HepG2 (cell line): ENCODE measurements around the gene ZDHHC7. TPM values are rescaled to one million over a fixed set of nuclear protein-coding genes. Genes with fewer than 3 reads are reported as not detected.

Experiments used
- ATAC-seq: fragments of 200-7000 bp; cut with Tn5 transposase; 3 replicates; pipeline ENCODE4 v1.9.1; 2020; ENCODE audit warnings: mild to moderate bottlenecking, moderate library complexity
- BruUV-seq: library from RNA; stranded (reverse); fragments of 400-500 nt; replicated peaks from 2 replicates; lab custom pipeline; 2021; lab: Mats Ljungman, UMichigan
- CTCF ChIA-PET: fragments of 300-600 bp; formaldehyde crosslinking; extraction: SDS; loops from one replicate; lab custom pipeline; 2021; ENCODE audit warnings: low total read pairs, inconsistent platforms, low intra/inter-chr PET ratio; lab: Yijun Ruan, JAX
- POLR2A ChIA-PET: fragments of 350-600 bp; sonication (Branson Sonifier 250); formaldehyde crosslinking; loops from one replicate; lab custom pipeline; 2020; ENCODE audit warnings: antibody characterized with exemption, inconsistent platforms; lab: Yijun Ruan, JAX
- DNase-seq: peaks from one replicate; pipeline ENCODE4 v3.0.0-alpha.2; 2015; ENCODE audit warnings: low spot score
- FAIRE-seq: peaks from 3 replicates; lab custom pipeline; 2011; peaks lifted over from hg19 to GRCh38; lab: Jason Lieb, UNC
- H2AFZ ChIP-seq: one replicate; pipeline ENCODE4 v1.6.1; 2011; ENCODE audit warnings: low read length, inconsistent platforms
- H3K27ac ChIP-seq: fragments of 300-600 bp; 3 replicates; pipeline ENCODE4 v1.8.0; 2011; ENCODE audit warnings: mixed run types, mild to moderate bottlenecking, mixed read lengths, low read length, inconsistent platforms; ENCODE audit not compliant: insufficient read depth; ENCODE audit errors: extremely low read length
- H3K27me3 ChIP-seq, 2 experiments: fragments of 200-600 bp in 1 of 2; 2 replicates in 1 of 2; 3 replicates in 1 of 2; pipeline versions ENCODE4 v1.6.0 to v1.8.0; 2011; ENCODE audit warnings: low read length in 2 of 2, mild to moderate bottlenecking in 2 of 2, moderate library complexity in 2 of 2, inconsistent platforms in 1 of 2; ENCODE audit not compliant: insufficient read depth in 2 of 2, control insufficient read depth in 1 of 2
- H3K36me3 ChIP-seq, 2 experiments: fragments of 200-600 bp in 1 of 2; replicated peaks in 1 of 2; 2 replicates in 1 of 2; 3 replicates in 1 of 2; pipeline versions ENCODE4 v1.5.1 to v1.8.0; 2011; ENCODE audit warnings: low read length in 2 of 2, inconsistent platforms in 1 of 2; ENCODE audit not compliant: insufficient read depth in 2 of 2, control insufficient read depth in 1 of 2
- H3K4me1 ChIP-seq: 2 replicates; pipeline ENCODE4 v1.5.1; 2012; ENCODE audit warnings: low read length, inconsistent platforms; ENCODE audit not compliant: insufficient read depth
- H3K4me2 ChIP-seq: 2 replicates; pipeline ENCODE4 v1.6.0; 2011; ENCODE audit warnings: low read depth, low read length, inconsistent platforms
- H3K4me3 ChIP-seq, 3 experiments: fragments of 200-600 bp in 1 of 3; sonication (generic), shearing (Covaris generic) in 1 of 3; replicated peaks in 1 of 3; 2 replicates each; pipeline ENCODE4 v1.5.1; 2011 to 2016; ENCODE audit warnings: low read length in 3 of 3, inconsistent platforms in 2 of 3, low read depth in 2 of 3, mild to moderate bottlenecking in 2 of 3, control low read depth in 1 of 3, mixed read lengths in 1 of 3; ENCODE audit not compliant: insufficient read depth in 1 of 3
- H3K79me2 ChIP-seq: one replicate; pipeline ENCODE4 v1.6.1; 2011; ENCODE audit warnings: low read length, inconsistent platforms; ENCODE audit not compliant: insufficient read depth
- H3K9ac ChIP-seq: 2 replicates; pipeline ENCODE4 v1.6.0; 2011; ENCODE audit warnings: mild to moderate bottlenecking, low read depth, low read length, inconsistent platforms; ENCODE audit not compliant: insufficient read depth
- H3K9me3 ChIP-seq: 2 replicates; pipeline ENCODE4 v1.5.1; 2012; ENCODE audit warnings: mild to moderate bottlenecking, low read length
- H4K20me1 ChIP-seq: 2 replicates; pipeline ENCODE4 v1.6.0; 2011; ENCODE audit warnings: inconsistent platforms, mild to moderate bottlenecking, low read length, moderate library complexity; ENCODE audit not compliant: insufficient read depth
- ELF1 ChIP-seq: sonication (generic); formaldehyde crosslinking; IDR thresholded peaks from 2 replicates; pipeline ENCODE4 v1.4.0; 2020; ENCODE audit warnings: missing genetic modification reagents
- MAFF ChIP-seq: IDR thresholded peaks from 2 replicates; pipeline ENCODE4 v1.6.1; 2011; ENCODE audit warnings: low read depth, low read length, improper control_type of control experiment
- MAFK ChIP-seq, 2 experiments: IDR thresholded peaks in 1 of 2; conservative IDR thresholded peaks in 1 of 2; 2 replicates each; pipeline ENCODE4 v1.6.1; 2011; ENCODE audit warnings: improper control_type of control experiment in 2 of 2, low read length in 2 of 2
- SAFB2 ChIP-seq: sonication (generic); formaldehyde crosslinking; IDR thresholded peaks from 2 replicates; pipeline ENCODE4 v1.5.1; 2020; ENCODE audit warnings: missing genetic modification reagents, low read depth, mild to moderate bottlenecking, borderline replicate concordance
- SNRNP70 ChIP-seq: fragments of 200-400 bp; formaldehyde crosslinking; IDR thresholded peaks from 2 replicates; pipeline ENCODE4 v1.6.1; 2017; ENCODE audit warnings: mild to moderate bottlenecking, low read depth, low read length, moderate library complexity
- ZBTB42 ChIP-seq: sonication (generic); formaldehyde crosslinking; IDR thresholded peaks from 2 replicates; pipeline ENCODE4 v1.5.0; 2020; ENCODE audit warnings: mild to moderate bottlenecking, missing genetic modification reagents
- ZNF3 ChIP-seq: IDR thresholded peaks from 2 replicates; pipeline ENCODE4 v1.7.0; 2017; ENCODE audit warnings: inconsistent platforms
- ZNF318 ChIP-seq: sonication (generic); formaldehyde crosslinking; IDR thresholded peaks from 2 replicates; pipeline ENCODE4 v1.4.0; 2020; ENCODE audit warnings: mild to moderate bottlenecking, missing genetic modification reagents
- ZNF414 ChIP-seq: sonication (generic); formaldehyde crosslinking; IDR thresholded peaks from 2 replicates; pipeline ENCODE4 v1.5.0; 2020; ENCODE audit warnings: missing genetic modification reagents
- WGBS: methylation state at CpG from one replicate; pipeline ENCODE4 v1.1.6; 2017; ENCODE audit warnings: low lambda C conversion rate; 5-methylcytosine and 5-hydroxymethylcytosine counted together
- in situ Hi-C: cut with HindIII; loops from 2 replicates; pipeline ENCODE4 v1.10.0; 2017; ENCODE audit warnings: low pct_unique_long_range_greater_than_20kb; ENCODE audit not compliant: extremely low pct_ligation_motif_present
- intact Hi-C: fragments of 100-400 bp; cut with micrococcal nuclease; formaldehyde crosslinking; loops from one replicate; pipeline ENCODE4 v1.10.0; 2022; ENCODE audit not compliant: unreplicated experiment
- polyA plus RNA-seq, 8 experiments: library from polyadenylated mRNA; depleted of rRNA in 3 of 8; stranded (reverse) in 7 of 8; unstranded in 1 of 8; fragments of >200 nt; fragmentation: Illumina TruSeq in 4 of 8; extraction: Trizol in 4 of 8; gene quantifications; 2 replicates each; pipeline versions ENCODE4 v1.2.1 to v1.2.3, GENCODE V29; 2011 to 2016; ENCODE audit warnings: low read depth in 4 of 8, missing spikeins in 1 of 8, mixed read lengths in 1 of 8; ENCODE audit not compliant: insufficient read depth in 1 of 8
- total RNA-seq, 5 experiments: library from RNA; depleted of rRNA; stranded (reverse); fragments of >200 nt; fragmentation: Illumina TruSeq; extraction: Trizol; gene quantifications; 2 replicates each; pipeline ENCODE4 v1.2.3, GENCODE V29; 2016; ENCODE audit warnings: low read depth in 1 of 5

The ZDHHC7 gene
- total and polyA plus RNA-seq, 2 of the 13 experiments (the other 11 are each of a cell fraction or from before 2014, with no cell fraction given): 46.8 to 67.6 TPM

GRCh38 chr16:84993926-84994325 lies 17.4 kb downstream of the ZDHHC7 start (continued):
- TF ChIP-seq ZNF414 (CRISPR knock-in tag): 0 out of 2 replicates have a peak, but pooled peaks have one; percentile 12

GRCh38 chr16:84992717-84993075 lies 18.6 kb downstream of the ZDHHC7 start:
- no peak overlapping the region for H3K4me2 ChIP-seq
- ChIA-PET POLR2A (no interaction called here), CTCF (no interaction called here)
- WGBS: 100% methylated on average over 3 of the region's 3 CpGs
- peaks cover 32 to 71% of the 10 kb centered on the region in 2 experiments for H3K36me3 ChIP-seq
- no TSS peak for BruUV-seq
- intact Hi-C loops: no loop called here
- H4K20me1 ChIP-seq: no peaks in the 10 kb centered on the region
- H2AFZ ChIP-seq: no peak overlapping the region
- FAIRE-seq: no peak
- H3K79me2 ChIP-seq: peaks cover 43% of the 10 kb centered on the region
- no peak for DNase-seq
- H3K9ac ChIP-seq: no peak overlapping the region
- 0 out of 2 replicates have a peak, but pooled peaks have one; percentile 2 for TF ChIP-seq ELF1
- TF ChIP-seq MAFF: peak; percentile 79
- TF ChIP-seq ZBTB42 (CRISPR knock-in tag): no peak
- peak; percentile 79 to 84 for TF ChIP-seq MAFK (conservative IDR thresholded peaks at IDR 0.05 in 1 of 2, IDR thresholded peaks at IDR 0.05 in 1 of 2; ENCODE audit: low read length in 2 of 2)
- no peak for ATAC-seq
- no peak overlapping the region for H3K27ac ChIP-seq
- in situ Hi-C loops: no loop called here
- H3K27me3 ChIP-seq: no peaks in the 10 kb centered on the region
- H3K4me3 ChIP-seq: no peak overlapping the region
- H3K9me3 ChIP-seq: no peaks in the 10 kb centered on the region
- H3K4me1 ChIP-seq: peaks cover 46% of the 10 kb centered on the region

GRCh38 chr16:84990782-84991181 lies 20.6 kb downstream of the ZDHHC7 start:
- 99% methylated on average over 9 of the region's 9 CpGs for WGBS
- in situ Hi-C loops (no loop called here), intact Hi-C loops (no loop called here)
- Histone ChIP-seq H3K4me1 (peaks cover 45% of the 10 kb centered on the region), H3K4me3 (no peak overlapping the region), H4K20me1 (peaks cover 3% of the 10 kb centered on the region; the same call in 1 of the 2 replicates), H3K36me3 (peaks cover 44 to 83% of the 10 kb centered on the region in 2 experiments), H2AFZ (no peak overlapping the region), H3K27me3 (no peaks in the 10 kb centered on the region), H3K9me3 (no peaks in the 10 kb centered on the region), H3K27ac (no peak overlapping the region), H3K79me2 (peaks cover 32% of the 10 kb centered on the region), H3K9ac (no peak overlapping the region), H3K4me2 (no peak overlapping the region)
- ATAC-seq: no peak
- DNase-seq: no peak
- BruUV-seq: no TSS peak
- CTCF ChIA-PET: no interaction called here
- FAIRE-seq: no peak
- POLR2A ChIA-PET: no interaction called here
- TF ChIP-seq ZNF318 (CRISPR knock-in tag): no peak
- TF ChIP-seq ZNF3 (CRISPR knock-in tag): no peak
- no peak for TF ChIP-seq SAFB2
- TF ChIP-seq SNRNP70: no peak
